Fibroblast of mammary gland (primary cell): Measurements from ENCODE around the gene CCM2.
"Not testable (repeated sequence)": the region's sequence is repeated elsewhere in the genome, so short reads cannot be mapped to it uniquely, and the experiment has no call there.

ENCODE experiments used
- DNase-seq: peaks from one replicate; pipeline ENCODE4 v3.0.0-alpha.2; 2010; ENCODE audit warnings: low read depth
- H3K4me3 ChIP-seq: 2 replicates; pipeline ENCODE4 v1.5.1; 2011; ENCODE audit warnings: low read depth, mild to moderate bottlenecking, low read length, moderate library complexity; ENCODE audit not compliant: control insufficient read depth
- CTCF ChIP-seq: conservative IDR thresholded peaks from 2 replicates; pipeline ENCODE4 v1.5.1; 2011; ENCODE audit warnings: low read depth, low read length, inconsistent platforms; ENCODE audit not compliant: control insufficient read depth, insufficient read depth

CCM2 gene

GRCh38 chr7:44987996-44988395 lies 12.0 kb upstream of the CCM2 start:
- no peak for DNase-seq
- TF ChIP-seq CTCF = no peak
- no peak overlapping the region for H3K4me3 ChIP-seq

- DNase-seq = peak; percentile 25
- no peak for TF ChIP-seq CTCF
- no peak overlapping the region for H3K4me3 ChIP-seq
These were observed 11.3 kb upstream of the CCM2 start for GRCh38 chr7:44988701-44989100.

- no peak for TF ChIP-seq CTCF
- no peak overlapping the region for H3K4me3 ChIP-seq
- no peak for DNase-seq
These were observed 10.9 kb upstream of the CCM2 start for GRCh38 chr7:44989132-44989531.

GRCh38 chr7:44990109-44991023 lies 9.6 kb upstream of the CCM2 start:
- TF ChIP-seq CTCF = no peak
- DNase-seq = peak; percentile 87
- no peak overlapping the region for H3K4me3 ChIP-seq

GRCh38 chr7:44992004-44992795 lies 7.8 kb upstream of the CCM2 start:
- H3K4me3 ChIP-seq, DNase-seq: not testable (repeated sequence)

GRCh38 chr7:44994877-44995554 lies 5.0 kb upstream of the CCM2 start:
- no peak for TF ChIP-seq CTCF
- no peak overlapping the region for H3K4me3 ChIP-seq
- DNase-seq = no peak
